H1 (cell line): ENCODE measurements around the gene PRDM2. TPM values are rescaled to one million over a fixed set of nuclear protein-coding genes. Genes with fewer than 3 reads are reported as not detected.

Experiments
- CBX8 ChIP-seq: fragments of 300-800, 300-1000 bp; sonication (generic); IDR thresholded peaks from 2 replicates; pipeline ENCODE4 v1.7.1; 2016; ENCODE audit warnings: low read depth, low read length, borderline replicate concordance
- polyA plus RNA-seq, 7 experiments: library from polyadenylated mRNA; depleted of rRNA in 3 of 7; stranded (reverse) in 5 of 7; unstranded in 2 of 7; fragments of >200 nt in 5 of 7; fragments of 200-250 nt in 2 of 7; gene quantifications; 1 replicate in 5 of 7; 2 replicates in 1 of 7; 4 replicates in 1 of 7; pipeline versions ENCODE4 v1.2.1 to v1.2.3, GENCODE V29; 2011 to 2013; ENCODE audit warnings: missing spikeins in 2 of 7, mixed read lengths in 2 of 7
- total RNA-seq: library from RNA; stranded (reverse); fragmentation: NEBNext Ultra II Directional; extraction: Animal tissue kit (Norgen Biotek cat#: 25700); gene quantifications from 2 replicates; pipeline ENCODE4 v1.2.1, GENCODE V29; 2021

The PRDM2 gene
- total and polyA plus RNA-seq, 2 of the 8 experiments (the other 6 are each of a cell fraction or from before 2014, with no cell fraction given) = 5.8 to 21.2 TPM

- TF ChIP-seq CBX8 = no peak
Observed at GRCh38 chr1:13778431-13778830, 78.4 kb downstream of the PRDM2 start (continued).
